Anterior cingulate cortex (tissue), 58 donors: Measurements from ENCODE around the gene BCAS1.
"Not testable (repeated sequence)": the region's sequence is repeated elsewhere in the genome, so short reads cannot be mapped to it uniquely, and the experiment has no call there.

Experiments used
- DNase-seq, 58 donors: peaks; one replicate each; lab custom pipeline; 2025; lab: John Stamatoyannopoulos, UW

BCAS1 gene

DNA sequence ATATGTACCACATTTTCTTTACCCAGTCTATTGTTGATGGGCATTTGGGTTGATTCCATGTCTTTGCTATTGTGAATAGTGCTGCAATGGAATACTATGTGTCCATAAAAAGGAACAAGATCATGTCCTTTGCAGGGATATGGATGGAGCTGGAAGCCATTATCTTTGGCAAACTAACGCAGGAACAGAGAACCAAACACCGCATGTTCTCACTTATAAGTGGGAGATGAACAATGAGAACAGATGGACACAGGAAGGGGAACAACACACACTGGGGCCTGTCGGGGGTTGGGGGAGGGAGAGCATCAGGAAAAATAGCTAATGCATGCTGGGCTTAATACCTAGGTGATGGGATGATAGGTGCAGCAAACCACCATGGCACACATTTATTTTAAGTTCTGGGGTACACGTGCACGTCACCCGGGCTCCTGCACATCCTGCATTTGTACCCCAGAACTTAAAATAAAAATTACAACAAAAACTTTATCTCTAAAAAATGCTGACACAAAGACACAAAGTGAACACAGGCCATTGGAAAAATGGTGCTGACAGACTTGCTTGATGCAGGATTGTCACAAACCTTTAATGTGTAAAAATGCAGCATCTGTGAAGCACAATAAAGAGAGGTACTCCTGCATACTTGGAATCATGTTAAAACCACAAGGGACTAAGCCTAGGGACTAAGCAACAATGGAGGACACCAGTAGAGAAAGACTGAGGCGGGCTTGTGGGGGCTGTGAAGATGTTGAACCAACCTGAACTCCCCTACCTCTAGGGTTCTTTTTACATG, 48.8 kb downstream of the BCAS1 start:
- no peak for DNase-seq

DNA sequence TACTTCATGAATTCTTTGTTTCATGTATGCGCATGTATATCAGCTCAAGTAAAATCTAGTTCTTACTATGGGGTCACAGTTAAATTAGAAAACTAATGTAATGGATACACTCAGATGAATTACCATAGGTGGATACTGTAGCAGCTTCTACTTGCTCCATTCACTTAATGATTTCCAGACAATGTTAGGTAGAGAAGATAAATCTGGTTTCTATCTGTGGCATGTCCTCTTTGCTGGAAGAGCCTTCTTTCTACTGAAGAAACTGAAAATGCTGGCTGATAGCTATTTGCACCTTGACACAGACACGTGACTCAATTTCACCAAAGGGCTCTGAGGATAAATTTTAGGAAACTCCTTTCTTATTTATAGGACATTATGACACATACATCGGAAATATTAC, 49.5 kb downstream of the BCAS1 start:
- DNase-seq: no peak

DNA sequence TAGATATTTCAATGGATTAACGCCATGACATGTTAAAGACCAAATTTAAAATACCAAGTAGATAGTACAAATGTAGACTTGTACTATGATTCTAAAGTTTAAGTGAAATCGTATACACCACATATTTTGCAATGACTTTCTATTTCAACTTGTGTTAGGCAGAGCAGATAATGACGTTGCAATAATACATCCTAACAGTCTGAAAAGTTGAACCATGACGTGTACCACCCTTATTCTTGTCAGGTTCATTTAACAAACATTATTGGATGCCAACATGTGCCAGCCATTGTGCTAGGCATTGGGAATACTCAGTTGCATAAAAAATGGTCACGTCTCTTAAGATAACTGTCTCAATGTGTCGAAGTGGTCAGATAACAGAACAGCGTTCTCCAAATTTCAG, 50.0 kb downstream of the BCAS1 start:
- no peak for DNase-seq

DNA sequence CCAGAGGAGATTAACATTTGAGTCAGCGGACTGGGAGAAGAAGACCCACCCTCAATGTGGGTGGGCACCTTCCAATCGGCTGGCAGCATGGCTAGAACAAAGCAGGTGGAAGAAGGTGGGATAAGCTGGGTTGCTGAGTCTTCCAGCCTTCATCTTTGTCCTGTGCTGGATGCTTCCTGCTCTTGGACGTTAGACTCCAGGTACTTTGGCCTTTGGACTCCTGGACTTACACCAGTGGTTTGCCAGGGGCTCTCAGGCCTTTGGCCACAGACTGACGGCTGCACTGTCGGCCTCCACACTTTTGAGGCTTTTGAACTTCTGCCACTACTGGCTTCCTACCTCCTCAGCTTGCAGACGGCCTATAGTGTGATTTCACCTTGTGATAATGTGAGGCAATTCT, 50.8 kb downstream of the BCAS1 start:
- DNase-seq: no peak

DNA sequence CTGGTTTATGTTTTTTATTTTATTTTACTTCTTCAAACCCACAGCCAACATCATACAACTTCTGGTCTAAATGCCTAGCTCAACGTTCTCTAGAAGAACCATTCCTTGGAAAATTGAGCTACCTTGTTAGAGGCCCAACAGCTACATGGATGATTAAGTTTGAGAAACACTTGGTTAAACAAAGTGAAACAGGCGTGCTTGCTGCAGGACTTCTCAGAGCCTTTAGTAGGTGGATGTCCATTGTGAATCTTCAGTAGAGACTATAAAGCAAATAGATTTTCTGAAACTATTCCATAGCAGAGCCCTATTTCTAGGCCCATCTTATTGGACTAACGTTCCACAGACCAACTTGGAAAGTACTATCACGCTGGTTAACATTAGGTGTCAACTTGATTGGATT, 51.3 kb downstream of the BCAS1 start:
- no peak for DNase-seq

DNA sequence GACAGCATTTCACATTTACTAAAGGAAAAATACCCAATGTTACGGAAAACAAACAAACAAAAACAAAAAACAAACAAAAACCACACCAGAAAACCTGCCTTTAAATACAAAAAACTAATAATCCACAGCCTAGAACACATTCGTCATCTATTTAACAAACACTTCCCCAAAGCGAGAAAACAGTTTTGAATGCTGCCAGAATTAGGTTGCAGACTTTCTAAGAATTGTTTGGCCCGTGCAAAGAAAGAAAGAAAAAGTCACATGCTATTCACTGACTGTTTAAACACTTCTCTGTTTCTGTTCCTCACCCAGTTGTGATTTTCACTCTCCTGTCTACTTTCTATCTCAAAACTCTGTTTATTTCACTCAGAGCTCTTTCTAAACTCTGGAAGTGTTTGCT, 52.5 kb downstream of the BCAS1 start:
- no peak for DNase-seq

DNA sequence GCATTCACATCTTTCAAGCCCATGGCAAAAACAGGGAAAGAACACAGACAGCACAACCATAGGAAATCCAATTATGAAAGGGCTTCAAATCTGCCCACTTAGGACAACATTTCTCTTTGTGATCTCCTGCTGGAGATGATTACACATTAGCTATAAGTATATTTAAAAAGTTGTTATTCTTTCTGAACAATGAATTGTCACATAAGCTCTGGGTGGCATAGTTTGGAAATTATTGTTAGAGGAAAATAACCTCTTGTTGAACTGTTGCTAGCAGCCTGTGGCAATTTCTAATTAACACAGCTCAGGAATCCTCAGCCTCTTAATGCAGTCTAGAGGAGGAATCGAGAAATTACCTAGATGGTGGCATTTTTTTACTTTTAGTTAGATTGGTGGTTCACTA, 54.9 kb downstream of the BCAS1 start:
- no peak for DNase-seq

DNA sequence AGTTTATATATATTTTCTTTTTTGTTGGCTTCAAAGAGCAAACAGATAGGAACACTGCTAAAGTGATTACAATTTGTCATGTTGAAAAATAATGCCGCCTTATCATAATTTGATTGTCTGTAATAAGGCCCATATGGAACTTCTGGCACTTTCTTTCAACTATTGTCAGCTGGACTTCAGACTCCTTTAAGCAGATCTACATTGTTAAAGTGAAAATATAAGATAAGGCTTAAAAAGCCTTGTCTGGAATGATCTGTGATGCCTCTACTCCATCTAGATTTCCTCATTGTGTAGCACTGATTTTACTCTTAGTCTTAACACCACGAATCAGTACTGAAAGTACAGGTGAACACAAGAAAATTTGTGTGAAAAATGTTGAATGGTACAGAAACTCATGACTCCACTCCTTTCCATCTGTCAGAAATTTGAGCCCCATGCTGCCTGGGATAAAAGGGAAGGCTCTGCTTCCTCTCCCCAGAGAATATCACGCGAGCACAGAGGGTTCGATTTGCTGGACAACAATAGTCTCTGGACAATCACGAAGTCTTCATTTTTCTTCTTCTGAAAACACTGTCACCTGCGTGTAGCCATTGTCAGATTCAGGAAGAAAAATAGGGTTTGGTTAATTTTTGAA, 56.0 kb downstream of the BCAS1 start:
- no peak for DNase-seq

DNA sequence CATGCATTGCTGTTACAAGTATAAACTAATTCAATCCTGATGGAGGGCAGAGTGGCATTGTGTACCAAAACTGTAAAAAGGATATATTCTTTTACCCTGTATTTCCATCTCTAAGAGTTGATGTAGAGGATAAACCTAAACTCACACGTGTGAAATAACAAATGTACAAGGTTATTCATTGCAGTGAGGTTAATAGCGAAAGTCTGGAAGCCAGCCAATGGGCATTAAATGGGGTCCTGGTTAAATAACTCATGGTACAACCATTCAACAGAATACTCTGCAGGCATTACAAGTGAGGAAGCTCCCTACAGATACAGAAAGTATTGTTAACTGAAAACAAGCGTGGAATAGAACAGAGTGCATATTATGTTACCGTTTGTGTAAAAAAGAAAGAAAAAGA, 56.9 kb downstream of the BCAS1 start:
- no peak for DNase-seq

DNA sequence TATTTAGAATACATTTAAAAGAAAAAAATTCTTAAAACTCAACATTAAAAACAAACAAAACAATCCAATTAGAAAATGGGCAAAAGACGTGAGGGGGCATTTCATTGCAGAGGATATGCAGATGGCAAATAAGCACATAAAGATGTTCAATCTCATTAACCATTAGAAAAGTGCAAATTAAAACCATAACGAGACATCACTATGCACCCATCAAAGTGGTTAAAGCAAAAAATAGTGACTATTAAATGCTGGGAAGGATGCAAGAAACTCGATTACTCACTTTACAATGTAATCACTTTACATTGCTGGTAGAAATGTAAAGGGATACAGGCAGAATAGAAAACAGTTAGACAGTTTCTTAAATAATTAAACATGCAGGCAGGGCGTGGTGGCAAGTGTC, 59.0 kb downstream of the BCAS1 start:
- DNase-seq: no peak

DNA sequence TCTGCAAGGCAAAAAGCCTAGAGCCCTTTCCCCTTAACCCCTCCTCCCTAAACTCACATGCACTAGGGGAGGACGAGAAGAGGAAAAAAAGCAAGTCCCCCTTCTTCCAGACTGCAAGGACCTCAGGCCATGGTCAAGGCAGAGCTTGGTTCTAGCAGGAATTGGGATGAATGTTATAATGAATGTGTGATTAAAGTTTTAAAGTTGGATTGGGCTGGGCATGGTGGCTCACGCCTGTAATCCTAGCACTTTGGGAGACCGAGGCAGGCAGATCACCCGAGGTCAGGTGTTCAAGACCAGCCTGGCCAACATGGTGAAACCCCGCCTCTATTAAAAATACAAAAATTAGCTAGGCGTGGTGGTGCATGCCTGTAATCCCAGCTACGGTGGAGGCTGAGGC, 64.2 kb downstream of the BCAS1 start:
- DNase-seq: not testable (repeated sequence)

DNA sequence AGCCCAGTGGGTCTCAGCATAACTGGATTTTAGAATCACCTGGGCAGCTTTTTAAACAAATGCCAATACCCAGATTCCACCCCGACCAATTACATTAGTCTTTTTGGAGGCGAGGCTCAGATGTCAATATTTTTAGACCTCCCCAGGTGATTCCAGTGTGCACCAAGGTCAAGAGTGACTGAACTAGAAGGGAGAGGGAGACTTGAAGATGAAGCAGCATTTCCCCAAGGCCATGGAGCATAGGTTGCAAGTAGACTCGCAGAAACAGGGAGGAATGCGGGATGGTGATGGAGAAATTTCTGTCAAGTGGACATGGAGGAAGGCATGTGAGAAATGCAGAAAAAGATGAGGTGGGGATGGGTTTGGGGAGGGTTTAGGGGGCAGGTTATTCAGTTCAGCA, 64.9 kb downstream of the BCAS1 start:
- no peak for DNase-seq

DNA sequence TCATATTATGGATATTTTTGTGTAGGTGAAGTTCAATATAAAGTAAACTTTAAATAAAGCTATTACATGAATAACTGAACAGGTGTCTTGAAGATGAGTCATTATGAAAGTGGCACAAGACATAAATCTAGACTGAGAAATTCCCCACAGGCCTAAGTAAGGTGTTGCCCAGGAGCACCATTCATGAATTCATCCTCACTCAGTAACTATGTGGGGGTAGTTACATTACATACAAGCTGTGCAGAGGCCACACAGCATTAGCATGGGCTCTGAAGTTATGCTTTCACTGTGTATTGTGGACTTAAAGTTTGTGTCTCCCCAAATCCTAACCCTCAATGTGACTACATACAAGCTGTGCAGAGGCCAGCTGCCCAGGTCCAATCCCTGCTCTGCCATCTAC, 65.9 kb downstream of the BCAS1 start:
- DNase-seq: no peak

DNA sequence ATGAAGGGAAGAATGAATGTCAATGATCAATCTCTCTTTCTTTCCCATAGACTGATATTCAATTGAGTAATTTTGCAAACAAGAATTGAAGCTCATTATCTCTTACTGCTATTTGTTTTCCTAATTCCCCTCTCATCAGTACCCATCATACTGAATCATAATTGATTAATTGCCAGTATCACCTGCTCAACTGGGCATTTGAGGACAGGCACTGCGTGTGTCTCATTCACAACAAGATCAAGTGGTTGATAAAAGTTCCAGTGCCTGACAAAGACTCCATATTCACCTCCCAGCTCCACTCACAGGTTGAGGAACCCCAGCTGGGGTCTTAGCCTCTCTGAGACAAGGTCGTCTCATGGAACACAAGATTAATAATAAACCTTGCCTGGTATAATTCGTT, 67.7 kb downstream of the BCAS1 start:
- DNase-seq: no peak

DNA sequence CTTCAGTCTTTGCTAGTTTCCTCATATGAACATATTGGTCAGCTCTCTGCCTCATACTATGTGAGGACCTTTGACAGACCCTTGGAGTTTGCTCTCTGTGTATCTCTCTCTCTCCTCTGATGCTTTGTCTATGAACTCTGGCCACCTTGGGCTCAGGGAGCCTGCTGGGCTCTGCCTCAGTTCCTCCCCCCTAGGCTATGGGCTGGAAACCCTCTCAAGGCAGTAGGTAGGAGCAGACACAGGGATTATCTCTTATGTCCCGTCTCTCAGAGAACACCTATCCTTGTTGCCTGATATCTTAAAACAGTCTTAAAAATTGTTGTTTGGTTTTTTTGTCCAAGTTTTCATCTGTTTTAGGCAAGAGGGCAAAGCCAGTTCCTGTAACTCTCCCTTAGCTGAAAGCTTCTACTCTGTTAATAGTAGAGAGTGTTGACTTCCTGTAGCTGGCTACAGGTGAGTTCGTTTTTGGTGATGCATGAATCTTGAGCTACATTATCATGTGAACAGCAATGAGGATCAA, 68.3 kb downstream of the BCAS1 start:
- DNase-seq: no peak

DNA sequence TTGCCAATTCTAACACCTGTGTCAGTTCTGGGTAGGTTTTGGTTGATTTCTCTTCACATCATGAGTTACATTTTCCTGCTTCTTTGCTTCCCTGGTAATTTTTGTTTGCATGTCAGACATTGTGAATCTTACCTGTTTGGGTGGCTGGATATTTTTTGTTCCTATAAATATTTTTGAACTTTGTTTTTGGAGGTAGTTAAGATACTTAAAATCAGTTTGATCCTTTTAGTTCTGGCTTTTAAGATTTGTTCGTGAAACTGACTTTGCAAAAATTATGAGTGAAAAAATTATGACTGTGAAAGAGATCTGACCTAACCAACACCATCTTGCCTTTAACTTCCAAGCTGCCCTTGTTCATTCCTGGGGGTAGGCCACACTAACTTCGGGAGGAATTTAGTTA, 69.5 kb downstream of the BCAS1 start:
- DNase-seq: no peak

DNA sequence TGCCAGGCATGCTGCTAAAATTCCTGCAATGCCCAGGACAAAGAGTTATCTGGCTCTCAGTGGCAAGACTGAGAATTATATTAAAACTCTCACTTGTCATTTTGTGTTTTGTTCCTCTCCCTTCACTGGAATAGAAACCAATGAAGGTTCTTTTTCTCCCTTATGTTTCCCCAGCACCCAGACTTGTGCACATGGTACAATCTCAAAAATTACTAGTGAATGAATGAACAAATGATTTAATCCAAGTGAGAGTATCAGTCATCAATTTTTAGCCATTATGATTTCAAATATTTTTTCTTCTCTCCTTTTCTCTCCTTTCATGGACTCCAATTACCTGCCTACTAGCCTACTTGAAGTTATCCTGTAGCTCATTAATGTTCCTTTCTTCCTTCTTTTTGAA, 70.1 kb downstream of the BCAS1 start:
- DNase-seq: no peak

DNA sequence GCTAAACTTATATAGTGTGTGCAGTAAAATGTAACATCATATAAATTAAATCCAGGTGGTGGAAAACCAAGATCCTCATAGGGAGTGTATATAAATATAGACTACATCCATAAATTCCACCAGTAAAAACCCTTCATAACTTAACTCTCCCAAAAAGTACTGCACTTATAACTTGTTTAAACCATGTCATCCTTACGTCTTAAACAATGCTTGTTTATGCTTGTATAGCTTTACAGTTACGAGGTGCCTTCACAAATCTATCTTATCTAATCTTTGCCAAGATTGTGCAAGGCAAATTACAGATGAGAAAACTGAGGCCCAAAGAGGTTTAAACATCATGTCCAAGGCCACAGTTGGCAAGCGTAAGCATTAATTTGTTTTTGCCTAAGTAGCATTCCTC, 71.3 kb downstream of the BCAS1 start:
- DNase-seq: no peak

DNA sequence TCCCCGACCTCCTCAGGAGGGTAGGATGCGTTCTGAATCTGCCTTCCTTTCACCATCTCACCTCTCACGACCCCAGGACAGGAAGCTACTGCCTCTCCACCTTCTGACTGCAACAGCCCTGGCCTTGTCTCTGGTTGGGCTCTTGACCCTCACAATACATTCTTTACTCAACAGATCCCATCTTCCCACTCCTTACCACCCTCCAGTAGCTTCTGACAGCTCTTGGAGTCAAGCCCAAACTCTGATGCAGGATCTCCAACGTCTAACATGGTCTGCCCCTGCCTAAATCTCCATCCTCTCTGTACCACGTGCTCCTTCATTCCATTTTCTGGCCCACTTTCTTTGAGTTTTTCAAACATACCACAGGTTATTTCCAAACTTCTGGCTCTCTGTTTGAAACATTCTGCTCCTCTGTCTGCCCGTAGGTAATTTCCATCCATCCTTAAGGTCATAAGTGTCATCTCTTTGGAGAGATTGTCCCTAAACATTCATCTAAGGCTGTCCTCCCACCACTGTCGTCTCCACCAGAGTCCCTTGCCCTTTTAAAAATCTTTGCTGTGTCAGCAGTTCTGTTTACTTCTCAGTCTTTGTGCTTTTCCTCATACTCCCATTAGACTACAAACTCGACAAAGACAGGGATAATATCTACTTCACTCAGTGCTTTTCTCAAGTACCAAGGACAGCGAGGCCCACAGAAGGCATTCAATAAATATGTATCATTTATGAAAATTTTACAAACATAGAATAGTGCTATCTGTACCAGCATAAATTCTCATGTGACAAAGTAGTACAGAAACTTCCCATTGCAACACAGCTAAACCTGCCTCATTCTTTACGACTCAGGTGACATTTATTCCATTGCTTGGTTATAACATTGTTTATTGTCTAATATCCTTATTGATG, 73.6 kb downstream of the BCAS1 start:
- no peak for DNase-seq

DNA sequence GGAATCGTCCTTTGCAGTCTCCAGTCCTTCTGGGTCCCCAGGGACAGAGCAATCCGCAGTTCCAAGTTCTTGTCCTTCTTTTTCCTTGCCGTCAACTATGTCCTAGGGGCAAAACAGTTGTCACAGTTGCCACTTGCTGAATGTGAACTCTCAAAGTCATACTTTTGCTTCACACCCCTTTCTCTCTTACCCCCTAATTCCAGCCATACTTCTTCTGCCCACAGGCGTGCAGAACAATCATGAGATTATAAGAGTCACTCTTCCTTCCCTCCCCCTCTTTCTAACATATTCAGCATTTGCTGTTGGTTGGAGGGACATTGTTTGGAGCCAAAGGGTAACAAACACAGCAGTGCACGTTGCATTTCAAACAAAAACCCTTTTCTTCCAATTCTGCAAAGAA, 74.4 kb downstream of the BCAS1 start:
- no peak for DNase-seq

DNA sequence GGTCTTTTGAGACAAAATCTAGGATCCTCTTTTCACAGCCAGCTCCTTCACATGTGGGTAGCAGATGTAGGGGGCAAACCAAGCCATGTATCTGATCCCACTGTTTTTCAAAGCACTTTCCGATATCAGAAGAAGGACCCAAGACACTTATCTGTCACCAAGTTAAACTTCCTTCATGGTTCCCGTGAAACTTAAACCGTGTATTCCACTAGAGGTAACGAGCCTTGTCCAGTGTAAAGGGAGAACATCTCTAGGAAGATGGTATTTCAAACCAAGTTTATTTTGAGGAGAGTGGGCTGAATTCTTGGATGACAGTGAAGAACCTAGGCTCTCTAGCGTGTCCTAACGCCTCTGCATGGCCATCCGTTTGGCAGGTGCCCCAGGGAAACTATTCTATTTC, 76.3 kb downstream of the BCAS1 start:
- no peak for DNase-seq
